Medulla oblongata (tissue), 1 donor: ENCODE results near the gene KLHL21.

Source experiments
- DNase-seq: peaks from one replicate; pipeline ENCODE4 v3.0.0-alpha.2; 2015; ENCODE audit errors: extremely low spot score

Gene KLHL21

DNA sequence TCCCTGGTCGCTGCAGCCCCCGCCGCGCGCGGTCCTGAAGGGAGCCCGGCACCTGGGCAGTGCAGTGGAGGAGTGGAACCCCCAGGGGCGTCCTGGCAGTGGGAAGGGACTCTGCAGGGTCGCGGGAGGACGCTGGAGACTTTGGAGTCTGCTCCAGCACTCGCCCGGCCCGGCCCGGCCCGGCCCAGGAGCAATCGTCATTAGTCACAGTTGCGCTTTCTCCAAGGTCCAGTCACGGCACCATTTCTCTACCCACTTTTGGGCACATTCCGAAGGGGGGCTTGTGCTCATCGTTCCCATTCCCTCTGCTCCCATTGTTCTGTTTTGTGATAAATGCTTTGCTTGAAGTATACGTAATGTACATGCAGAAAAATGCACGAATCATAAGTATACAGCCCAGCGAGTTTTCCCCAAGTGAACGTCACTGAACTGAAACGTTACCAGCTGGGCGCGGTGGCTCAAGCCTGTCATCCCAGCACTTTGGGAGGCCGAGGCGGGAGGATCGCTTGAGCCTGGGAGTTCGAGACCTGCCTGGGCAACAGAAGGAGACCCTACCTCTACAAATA, 23.0 kb upstream of the KLHL21 start:
- no peak for DNase-seq

DNA sequence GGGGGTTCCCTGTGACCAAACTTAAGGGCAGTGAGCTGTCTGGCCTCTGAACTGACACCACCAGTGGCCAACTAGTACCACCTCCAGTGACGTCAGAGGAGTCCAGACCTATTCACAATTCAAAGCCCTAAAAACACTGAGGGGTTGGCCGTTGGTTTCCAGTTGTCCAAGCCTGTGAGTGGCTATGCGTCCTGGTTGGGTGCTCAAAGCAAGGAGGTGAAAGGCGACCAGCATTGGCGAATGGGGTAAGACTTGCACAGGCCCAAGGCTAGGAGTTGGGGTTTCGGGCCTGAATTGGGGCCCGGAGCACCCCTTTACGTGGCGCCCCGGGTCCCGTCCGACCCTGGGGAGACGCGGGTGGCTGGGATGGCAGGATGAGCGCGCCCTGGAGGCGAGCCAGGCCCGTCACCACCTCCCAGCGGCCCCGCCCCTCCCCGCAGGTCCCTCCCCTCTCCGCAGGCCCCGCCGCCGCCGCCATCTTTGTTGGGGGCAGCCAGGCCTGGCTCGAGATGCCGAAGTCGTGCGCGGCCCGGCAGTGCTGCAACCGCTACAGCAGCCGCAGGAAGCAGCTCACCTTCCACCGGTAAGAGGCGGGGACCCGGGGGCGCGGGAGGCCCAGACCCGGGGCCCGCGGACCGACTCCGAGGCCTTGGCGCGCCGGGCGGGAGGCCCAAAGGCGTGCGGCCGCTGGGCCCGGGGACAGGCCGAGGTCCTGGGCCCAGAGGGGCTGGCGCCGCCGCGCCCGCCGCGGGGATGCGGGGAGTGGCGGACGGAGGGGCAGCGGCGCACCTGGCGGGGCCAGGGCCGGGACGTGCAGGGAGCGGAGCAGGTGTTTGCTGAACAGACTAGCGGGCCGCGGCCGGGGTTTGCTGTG, 22.3 kb upstream of the KLHL21 start, which contains the start of gene THAP3:
TSS of gene THAP3 (plus strand) at position 159 of the 874 bp plus-strand sequence. CDS start at position 510, 351 bp downstream.
- DNase-seq: peak; percentile 75

DNA sequence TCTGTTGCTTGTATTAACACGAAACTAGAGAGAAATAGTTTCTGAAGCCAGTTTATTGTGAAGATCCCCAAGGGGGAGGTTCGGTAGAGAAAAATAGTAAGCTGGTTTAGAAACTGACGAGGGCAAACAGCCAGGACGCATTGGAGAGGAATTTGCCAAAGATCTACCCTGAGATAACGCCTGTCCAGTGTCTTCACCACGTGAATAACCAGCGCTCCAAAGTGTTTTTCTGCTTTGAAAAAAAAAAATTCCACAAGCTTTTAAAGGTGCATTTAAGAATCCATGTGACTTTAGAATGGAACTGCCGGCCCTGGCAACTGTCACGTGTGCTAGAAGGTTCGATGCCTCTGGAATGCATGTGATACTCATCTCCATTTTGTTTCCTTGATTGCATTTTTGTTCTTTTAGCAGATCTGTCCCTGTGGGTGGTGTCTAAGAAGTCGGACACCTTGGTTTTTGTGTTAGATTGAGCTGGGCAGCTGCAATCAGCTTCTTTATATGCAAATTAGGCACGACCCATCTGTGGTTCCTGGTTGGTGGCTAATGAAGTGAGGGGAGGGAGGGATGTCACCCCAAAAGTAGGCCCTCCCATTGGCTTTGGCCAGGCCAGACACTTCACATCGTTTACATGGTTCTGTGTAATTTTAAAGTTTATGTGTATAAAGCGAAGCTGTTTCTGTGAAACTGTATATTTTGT, 20.7 kb upstream of the KLHL21 start:
- no peak for DNase-seq

DNA sequence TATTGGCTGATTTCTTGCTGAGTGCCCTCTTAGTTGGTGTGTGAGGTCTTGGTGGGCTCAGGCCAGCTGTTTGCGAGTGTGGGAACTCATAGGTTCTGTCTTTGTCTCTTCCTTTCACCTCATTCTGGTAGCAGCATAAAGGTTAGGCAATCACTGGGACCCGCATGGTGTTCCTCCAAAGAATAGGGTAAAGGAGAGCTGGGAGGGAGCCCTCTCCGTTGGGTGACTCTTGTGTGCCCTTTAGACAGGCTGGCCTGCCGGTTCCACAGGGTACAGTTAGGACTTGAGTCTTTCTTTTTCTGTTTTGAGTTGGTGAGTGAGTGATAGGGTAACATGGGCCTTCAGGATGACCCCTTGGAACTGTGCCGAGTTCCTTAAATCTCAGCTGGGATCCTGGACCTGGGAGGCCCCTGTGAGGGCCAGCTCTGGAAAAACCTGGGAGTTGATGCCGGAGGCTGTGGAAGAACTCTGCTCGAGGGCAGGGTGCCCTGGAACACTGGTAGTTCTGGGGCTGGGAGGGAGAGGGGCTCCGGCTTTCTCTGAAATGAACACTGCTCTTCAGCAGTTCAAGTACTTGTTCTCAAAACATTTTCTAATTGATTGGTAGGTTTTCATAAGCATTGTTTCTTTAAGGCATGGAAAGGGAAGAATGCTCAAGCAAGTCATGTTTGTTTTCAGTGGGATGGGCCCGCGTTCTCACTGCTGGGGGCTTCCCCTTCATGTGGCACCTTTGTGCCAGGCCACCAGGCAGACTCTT, 19.9 kb upstream of the KLHL21 start:
- no peak for DNase-seq

DNA sequence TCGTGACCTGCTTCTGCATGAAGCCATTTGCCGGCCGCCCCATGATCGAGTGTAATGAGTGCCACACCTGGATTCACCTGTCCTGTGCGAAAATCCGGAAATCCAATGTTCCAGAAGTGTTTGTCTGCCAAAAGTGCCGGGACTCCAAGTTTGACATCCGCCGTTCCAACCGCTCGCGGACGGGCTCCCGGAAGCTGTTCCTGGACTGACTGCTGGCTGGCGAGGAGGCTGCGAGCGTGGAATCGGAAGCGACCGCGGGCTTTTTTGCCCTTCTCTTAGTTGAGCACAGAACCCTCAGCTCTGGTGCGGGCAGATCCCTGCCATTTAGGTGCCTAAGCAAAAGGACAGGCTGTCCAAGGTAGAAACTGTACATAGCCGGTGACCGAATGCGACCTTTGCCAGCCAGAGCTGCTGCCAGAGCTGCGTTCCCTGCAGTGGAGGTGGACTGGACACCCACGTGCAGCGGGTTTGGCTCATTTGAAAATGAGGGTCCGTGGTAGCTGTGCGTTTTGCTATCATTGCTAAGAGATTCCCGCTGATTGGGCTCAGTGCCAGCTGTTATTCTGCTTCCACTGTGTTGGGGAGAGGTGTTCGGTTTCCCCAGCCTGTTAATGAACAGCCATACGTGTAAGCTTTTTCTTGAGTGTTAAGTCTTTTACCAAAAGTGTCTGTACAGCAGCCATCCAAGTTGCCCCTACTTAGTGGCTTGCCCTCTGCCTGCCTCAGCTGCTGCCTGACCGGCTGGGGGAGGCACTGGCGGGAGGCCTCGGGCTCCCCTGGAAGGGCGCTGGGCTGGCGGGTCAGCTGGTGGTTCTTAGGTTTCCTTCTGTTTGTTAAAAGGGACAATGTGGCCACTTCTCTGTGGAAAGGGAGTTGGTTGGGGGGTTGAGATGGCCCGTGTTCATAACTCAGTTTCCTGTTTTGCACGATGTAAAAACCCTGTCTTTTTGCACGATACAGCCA, 19.0 kb upstream of the KLHL21 start:
- DNase-seq: no peak

DNA sequence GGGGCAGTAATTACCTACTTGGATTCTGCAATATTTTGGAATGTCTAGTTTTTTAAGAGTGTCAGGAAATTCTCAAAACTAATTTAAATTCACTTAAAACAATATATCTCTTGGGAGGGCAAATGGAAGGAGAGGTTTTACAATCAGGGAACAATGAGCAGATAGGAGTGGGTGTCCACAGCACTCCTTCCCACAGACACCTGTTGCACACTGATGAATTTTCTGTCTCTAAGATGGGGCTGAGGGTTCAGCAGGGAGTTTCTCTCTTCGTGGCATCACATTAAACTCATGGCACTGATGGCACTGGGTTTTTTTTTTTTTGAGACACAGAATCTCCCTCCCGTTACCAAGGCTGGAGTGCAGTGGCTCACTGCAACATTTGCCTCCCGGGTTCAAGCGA, 16.4 kb upstream of the KLHL21 start:
- no peak for DNase-seq

DNA sequence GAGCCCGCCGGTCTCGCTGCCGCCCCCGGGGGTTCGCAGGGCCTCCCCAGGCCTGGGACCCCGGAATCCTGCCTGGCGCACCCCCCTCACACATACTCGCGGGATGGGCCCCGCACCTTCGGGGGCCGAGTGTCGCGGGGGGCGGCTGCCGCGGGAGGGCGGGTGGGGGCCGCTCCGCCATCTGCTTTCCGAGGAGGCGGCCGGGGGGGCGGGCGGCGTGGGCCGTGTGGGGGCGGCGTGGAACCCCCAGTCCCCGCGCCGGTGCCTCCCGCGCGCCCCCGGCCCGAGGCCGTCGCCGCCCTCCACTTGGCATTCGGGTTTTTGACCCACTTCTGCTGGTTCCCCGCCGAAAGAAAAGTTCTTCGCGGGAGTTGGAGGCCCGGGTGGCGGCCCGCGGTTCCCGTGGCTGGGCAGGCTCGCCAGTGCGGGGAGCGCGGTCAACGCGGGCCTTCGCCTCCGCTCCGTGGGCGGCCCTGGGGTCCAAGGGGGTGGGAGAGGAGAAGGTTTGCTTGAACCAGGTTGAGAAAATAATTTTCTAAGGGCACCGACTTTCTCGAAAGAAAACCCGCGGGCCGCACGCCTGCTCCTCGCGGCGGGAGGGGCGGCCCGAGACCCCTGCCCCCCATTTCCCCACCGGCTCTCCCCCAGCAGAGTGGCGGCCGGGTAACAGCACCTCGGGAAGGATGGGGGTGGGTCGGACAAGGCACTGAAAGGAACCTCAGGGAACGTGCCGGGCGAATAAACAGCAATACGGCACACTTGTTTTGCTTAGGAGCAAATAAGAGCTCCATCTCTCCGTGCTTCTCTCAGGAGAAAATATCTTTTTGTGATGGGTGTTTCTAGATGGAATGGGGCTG, 12.5 kb upstream of the KLHL21 start:
- DNase-seq: no peak

DNA sequence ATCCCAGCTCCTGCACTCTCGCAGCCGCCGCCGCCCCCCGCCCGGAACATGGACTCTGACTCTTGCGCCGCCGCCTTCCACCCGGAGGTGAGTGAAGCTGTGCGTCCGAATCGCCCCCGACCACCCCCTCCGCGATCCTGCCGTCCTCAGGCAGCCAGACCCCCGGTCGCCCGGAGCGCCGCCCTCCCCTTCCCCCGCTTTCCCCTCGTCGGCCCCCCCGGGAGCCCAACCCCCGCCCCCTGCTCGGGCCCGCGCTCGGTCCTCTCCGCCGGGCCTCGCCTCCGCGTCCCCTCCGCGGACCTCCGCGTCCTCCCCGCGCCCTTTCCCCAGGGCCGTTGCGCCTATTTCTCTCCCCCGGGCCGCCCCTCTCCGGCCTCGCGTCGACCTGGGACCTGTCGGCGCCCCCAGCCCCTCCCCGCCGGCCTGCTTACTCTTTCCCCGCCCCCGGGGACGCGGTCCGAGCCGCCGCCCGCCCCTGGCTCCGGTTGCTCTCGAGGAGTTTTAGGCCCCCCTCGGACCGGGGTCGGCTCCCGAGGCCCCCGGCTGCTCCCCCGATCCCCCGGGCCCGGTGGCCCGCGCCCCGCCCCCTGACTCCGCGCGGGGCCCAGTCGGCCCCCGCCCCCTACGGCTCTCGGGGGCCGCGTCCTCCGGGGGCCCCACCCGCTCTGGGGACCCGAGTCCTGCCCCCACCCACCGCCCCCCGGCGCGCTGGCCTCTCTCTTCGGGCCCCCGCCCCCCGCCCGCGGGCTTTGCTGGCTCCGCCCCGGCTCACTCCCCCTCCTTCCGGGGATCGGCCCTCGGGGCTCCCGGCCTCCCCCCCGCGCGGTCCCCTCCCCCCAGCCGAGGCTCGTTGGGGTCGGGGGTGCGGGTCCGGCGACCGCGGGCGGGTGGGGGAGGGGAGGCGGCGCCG, 11.6 kb upstream of the KLHL21 start:
- peak; percentile 48 for DNase-seq

DNA sequence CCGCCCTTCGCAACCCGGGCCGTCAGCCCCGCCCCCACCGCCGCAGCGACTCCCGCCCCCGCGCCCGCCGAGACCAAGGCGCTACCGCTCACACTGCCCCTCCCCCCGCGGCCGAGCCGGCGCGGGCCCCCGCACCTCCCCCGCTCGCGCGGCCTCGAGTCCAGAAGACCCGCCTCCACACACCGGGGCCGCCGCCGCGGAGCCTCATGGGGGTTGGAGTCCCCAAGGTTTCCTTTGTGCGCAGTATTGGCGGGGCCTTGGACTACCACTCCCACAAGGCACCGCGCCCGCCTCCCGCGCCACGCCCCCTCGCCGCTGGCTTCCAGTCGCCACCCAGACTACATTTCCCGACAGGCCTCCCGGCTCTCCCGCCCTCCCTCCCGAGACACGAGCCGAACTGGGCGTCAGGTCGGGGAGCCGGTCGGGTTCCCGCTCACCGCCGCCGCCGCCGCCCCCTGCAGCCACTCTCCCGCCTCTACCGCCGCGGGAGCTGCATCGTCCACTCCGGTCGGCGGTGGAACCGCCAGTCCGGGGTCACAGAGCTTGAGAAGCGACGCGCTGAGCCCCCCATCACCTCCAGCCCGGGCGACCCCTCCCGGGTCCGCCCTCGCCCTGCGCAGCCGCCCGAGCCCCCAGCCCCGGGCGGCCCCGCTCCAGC, 10.8 kb upstream of the KLHL21 start, which contains the start of gene PHF13:
TSS of gene PHF13 (plus strand) at position 371 of the 658 bp plus-strand sequence. CDS start 336 bp downstream, outside the sequence.
- DNase-seq: peak; percentile 99

DNA sequence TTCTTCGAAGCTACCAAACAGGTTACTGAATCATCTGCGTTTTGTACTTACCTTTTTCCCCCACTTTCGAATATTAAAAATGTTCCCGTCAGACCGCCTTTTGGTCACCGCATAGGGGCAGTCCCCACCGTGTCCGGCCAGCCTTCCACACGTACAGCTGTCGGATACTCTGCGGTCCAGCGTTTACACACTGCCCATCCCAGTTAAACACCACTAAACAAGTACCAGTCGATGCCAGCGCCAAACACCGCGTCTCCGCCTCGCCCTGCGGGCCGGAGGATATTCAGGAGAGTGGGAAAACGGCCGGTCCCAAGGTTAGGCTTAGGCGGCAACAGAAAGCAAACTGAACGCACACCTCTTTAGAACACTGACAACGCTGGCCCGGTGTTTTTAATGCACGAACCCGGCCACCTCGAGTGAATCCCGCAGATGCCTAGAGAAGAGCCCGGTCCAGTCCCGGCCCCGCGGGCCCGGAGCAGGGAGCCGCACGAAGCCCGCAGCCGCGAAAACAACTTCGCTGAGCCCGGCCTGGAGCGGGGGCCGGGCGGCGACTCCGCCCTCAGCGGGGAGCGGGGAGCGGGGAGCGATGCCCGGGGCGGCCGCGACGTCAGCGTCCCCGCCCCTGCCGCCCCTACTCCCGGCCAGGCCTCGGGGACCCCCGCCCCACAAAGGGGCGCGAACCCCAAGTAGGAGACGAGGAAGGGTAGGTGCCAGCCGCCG, 10.1 kb upstream of the KLHL21 start:
- peak; percentile 52 for DNase-seq

DNA sequence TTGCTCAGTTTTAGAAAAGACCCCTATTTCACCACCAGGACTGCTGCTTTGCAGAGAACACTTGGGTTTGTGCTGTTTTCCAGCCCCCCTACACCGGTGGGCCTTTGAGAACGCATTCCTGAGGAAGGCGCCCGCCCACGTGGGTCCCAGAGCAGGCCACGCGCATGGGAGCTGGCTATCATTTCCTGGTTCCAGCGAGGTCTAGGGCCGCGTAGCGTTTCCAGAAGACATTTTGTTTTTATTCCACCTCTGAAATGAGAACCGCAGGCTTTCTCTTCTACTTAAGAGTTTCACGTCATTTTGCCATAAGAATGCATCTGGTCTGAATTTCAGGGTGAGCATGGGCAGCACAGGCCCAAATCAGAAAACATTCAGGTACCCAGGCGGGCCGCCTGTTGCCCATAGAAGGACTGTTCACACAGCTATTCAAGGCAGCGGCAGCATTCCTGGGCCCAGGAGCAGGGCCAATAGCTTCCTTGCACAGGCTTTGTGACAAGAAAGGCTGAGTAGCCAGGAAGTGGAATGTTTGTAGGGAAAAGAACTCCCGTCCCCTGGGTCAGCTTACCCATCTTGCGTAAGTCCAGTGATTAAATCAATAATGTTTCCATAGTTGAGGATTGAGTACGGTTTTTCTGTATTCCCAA, 1.4 kb upstream of the KLHL21 start:
- peak; percentile 78 for DNase-seq

DNA sequence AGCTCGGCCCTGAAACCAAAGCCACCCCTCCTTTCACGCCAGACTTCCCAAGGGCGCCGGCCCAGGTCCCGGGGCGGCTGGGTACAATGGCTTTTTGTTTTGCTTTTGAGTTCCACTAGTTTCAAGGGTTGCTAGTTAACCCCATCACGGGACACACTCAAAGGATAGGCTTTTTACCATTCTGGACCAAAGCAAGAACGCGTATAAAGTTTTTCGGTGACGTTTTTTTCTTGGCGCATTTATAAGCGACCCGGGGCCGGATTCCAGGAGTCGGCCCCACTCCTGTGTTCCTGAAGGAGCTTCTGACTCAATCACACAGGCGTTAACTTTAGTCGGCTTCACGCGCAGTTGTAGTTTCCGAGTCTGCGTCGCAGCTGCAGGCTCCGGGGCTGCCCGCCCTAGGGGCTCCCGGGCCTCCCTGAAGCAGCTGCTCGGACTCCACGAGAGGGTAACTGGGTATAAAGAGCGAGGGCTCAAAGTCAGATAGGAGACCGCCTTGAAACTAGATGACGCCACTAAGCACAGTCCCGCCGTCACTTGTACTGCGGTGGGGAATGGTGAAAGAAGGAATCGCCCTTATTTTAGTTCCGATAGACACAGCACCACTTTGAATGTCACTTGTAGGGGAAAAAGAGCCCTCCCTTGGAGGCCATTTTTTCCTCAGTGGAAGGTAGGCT, 707 bp upstream of the KLHL21 start:
- peak; percentile 92 for DNase-seq

DNA sequence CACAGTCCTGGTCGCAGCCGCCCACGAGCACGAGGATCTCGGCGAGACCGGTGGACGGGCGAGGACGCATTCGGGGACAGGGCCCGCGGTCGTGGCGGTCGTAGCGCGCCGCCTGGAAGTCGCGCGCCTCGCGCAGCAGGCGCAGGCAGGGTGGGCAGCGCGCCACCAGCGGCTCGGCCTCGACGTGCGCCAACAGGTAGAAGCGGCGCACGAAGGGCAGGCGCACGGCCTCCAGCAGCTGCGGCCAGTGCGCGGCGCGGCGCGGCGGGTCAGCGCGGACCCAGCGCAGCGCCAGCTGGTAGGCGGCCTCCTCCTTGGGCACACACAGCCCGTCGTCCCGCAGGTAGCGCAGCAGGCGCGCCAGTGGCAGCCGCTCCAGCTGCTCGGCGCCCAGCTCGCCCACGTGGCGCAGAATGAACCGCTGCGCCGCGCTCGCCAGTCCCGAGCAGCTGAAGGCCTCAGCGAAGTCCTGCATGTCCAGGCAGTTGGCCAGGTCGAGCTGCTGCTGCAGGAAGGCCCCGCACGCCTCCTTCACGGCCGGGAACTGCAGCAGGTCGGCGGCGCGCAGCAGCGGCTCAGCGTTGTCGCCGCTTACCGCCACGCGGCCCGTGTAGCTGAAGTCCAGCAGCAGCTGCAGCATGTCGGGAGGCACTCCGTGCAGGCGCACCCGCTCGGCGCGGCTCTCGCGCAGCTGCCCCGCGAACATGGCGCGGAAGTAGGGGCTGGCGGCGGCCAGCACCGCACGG, 573 bp downstream of the KLHL21 start:
- peak; percentile 40 for DNase-seq

DNA sequence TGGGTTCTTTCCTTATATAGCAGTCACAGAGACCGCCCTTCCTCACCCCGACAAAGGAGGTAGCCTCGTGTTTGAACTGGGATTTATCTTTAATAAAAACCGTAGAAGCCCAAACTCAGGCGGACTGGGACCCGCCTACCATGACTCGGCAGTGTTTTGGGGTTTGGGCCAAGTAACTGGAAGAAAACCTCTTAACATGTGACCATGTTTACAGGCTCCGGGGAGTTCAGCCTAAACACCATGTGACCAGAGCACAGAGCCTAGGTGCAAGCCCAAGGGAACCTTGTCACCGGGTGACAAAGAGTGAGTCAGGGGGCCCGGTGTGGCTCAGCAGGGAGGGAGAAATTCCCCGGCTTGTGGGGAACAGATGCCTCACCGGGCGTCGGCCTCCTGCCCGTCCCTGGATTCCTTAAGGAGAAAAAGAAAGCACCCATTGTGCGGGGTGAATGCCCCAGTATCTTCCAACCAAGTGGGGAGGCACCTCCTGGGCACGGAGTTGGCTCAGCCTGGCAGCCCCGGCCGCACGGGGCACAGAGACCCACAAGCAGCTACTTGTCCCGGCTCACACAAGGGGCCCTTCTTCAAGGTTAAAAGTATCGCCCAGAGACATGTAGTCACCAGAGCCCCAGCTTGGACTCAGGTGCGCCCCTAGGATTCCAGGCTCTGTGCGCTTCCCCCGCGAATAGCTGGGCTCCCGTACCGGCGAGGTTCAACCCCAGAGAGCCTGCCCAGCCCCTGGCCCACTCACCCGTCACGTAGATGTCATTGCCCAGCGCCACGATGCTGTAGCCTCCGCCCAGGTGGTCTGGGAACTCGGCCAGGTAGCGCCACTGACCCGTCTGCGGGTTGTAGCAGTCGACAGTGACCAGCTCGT, 1.4 kb downstream of the KLHL21 start:
- DNase-seq: peak; percentile 92
